Measurements from ENCODE around the gene GPRC5C.

The GPRC5C gene

DNA sequence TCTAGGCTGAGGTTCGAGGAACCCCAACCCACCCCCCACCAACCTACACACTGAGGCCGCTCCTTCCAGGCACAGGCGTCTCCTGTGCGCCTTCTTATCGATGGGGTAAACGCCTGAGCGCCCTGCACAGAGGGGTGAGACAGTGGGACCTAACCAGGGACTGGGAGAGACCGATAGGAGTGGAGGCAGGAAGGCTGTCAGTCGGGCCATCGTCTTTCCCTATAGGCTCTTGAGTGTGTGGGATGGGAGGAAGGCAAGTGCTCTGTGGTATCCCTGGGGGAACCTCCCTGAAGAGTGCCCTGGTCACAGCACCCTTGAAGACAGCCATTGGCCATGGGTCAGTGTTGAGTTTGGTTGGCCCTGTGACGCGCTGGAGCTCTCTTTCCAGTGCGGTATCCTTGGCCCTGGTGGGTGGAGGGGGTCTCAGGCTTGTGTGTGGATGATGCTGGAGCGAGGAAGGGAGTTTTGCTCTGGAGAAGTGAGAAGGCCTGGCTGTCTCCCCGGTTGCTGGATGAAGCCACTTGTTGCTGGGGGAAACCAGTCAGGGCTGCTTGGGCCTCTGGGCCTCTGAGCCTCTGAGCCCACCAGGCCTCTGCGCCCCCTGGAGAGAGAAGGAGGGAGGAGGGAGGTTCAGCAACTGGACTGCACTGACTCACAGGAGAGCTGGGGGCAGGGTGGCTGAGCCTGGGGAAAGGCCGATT lies 1.7 kb downstream of the GPRC5C start:
- DNase-seq (ENCODE audit: low read depth in 2 of 2): no peak

DNA sequence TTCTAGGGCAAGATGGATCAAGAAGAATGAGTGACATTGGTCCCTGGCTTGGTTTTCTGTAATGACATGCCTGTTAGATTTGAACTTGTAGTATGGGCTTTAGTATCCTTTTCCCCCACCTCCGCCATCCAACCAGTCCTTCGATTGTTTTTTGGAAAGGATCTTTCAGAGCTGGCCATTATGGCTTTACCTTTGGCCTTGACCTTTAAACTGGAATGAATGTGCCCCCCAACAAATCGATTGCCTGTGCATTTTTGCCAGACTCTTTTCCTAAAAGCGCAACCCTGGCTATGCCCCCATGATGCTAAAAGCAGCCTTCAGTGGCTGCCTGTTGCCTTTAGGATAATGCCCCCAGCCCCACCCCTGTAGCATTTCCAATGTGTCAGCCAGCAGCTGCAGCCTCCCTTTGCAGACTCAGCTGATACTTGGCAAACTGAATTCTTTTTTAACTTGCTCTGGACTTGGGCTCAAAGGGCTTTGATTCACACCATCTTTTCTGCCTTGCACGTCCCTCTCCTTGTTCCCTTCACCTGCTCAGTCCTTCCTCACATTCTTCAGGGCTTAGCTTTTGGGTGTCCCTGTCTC lies 4.0 kb downstream of the GPRC5C start:
- DNase-seq (ENCODE audit: low read depth in 2 of 2): no peak

DNA sequence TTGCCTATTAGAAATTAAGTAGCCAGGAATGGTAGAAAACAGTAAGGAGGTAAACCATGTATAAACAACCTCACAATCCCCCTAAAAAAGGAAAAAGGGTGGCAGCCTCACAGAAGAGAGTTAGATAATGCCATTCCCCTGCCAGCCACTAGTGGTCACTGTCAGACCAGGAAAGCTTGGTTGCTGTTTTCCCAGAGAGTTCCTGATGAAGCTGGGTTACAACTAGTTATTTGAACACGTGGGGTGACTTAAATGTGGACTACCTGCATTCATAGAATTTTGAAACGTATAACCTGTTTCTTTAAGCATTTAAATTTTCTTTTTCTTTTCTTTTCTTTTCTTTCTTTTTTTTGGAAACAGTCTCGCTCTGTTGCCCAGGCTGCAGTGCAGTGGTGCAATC lies 5.8 kb downstream of the GPRC5C start:
- no peak for DNase-seq (ENCODE audit: low read depth in 2 of 2)

DNA sequence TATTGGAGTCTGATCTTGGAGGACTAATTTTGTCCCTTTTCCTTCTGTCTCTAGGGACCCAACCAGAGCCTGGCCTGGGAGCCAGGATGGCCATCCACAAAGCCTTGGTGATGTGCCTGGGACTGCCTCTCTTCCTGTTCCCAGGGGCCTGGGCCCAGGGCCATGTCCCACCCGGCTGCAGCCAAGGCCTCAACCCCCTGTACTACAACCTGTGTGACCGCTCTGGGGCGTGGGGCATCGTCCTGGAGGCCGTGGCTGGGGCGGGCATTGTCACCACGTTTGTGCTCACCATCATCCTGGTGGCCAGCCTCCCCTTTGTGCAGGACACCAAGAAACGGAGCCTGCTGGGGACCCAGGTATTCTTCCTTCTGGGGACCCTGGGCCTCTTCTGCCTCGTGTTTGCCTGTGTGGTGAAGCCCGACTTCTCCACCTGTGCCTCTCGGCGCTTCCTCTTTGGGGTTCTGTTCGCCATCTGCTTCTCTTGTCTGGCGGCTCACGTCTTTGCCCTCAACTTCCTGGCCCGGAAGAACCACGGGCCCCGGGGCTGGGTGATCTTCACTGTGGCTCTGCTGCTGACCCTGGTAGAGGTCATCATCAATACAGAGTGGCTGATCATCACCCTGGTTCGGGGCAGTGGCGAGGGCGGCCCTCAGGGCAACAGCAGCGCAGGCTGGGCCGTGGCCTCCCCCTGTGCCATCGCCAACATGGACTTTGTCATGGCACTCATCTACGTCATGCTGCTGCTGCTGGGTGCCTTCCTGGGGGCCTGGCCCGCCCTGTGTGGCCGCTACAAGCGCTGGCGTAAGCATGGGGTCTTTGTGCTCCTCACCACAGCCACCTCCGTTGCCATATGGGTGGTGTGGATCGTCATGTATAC lies 8.0 kb downstream of the GPRC5C start:
- no peak for DNase-seq (ENCODE audit: low read depth in 2 of 2)

DNA sequence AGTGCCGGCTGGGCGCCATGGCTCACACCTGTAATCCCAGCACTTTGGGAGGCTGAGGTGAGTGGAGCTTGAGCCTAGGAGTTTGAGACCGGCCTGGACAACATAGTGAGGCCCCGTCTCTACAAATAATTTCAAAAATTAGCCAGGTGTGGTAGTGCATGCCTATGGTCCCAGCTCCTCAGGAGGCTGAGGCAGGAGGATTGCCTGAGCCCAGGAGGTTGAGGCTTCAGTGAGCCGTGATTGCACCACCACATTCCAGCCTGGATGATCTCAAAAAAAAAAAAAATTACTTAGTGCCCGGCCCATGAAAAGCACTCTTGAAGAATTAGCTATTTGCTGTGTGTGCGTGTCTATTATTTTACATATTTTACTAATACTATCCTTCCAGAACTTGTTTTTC lies 9.6 kb downstream of the GPRC5C start:
- DNase-seq (ENCODE audit: low read depth in 2 of 2): no peak

DNA sequence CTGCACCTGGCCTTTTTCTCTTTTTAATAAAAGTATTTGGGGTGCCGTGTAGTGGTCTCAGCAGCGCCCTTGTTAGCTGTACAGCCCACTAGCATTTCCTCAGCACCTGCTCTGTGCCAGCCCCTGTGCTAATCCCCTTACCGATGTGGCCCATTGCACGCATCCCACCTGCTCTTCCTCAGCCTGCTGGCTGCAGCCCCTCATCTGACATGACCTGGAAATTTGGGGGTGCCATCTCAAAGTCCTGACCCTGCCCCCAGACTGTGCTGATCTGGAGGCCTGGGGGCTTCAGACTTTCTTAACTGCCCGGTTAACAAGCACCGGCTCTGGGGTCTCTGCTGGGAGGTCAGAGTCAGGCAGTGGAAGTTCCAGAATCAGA lies 10.4 kb downstream of the GPRC5C start:
- DNase-seq (ENCODE audit: low read depth in 2 of 2): no peak

DNA sequence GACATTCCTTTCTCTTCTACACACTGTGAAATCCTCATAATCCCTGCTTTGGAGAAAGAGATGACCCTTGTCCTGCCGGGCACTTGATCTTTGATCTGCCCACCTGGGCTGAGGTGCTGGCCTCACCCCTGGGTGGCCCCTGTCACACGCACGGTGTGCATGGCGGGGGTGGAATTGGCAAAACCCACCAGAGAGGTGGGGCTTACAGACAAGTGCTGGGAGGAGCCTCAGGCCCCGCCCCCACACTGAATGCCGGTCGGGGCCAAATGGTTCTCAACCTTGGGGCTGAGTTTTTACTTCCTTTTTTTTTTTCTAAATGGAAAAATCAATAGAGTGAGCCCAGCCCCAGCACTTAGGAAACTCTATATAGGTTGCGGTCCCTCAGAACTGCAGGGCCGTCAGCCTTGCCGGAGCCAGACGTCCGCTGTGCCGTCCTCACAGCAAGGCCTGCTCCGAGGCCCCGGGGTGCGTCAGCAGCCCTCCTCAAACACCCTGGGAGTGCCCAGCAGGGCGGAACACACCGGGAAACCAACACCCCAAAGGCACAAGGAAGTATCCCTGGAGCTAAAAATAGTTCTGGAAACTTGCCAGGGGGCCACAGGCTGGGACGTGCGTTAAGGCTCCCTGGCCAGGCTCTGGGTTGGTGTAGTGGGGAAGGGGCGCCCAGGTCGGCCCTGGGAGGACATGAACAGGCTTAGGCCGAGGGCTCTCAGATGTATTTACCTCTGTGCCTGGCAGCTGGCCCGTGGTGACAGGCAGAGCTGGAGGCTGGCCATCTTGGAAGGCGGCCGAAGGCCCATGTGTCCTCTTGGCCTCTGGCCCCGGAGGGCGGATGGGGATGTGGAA lies 11.0 kb downstream of the GPRC5C start:
- DNase-seq (ENCODE audit: low read depth in 2 of 2): no peak

DNA sequence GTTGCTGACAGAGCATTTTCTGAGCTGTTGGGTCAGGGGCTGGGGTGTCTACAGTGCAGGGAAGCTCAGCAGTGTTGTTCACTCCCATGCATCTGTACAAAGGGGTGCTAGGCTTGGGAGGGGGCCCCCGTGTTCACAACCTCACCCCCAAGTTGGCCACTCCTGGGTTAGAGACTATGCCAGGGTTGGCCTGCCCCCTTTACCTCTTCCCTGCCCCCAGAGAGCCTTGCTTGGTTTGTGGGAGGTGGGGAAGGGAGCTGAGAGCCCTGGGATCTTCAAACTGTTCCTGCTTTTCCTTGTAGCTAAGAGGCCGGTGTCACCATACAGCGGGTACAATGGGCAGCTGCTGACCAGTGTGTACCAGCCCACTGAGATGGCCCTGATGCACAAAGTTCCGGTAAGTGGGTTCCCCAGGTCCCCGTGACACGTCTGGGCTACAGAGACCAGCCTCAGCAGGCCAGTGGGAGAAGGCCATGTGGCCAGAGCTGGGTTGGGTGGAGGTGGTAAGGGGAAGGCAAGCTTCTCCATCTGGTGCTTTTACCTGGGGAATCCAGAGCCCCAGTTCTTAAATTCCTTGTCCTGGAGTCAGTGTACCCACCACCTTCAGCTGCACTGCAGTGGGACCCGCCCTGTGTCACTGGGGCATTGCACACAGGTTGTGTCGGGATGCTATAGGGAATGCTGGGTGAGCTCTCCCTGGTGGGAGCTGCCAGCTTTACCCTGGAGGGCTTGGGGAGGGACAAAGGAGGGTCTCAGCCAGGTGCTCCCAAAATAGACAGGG lies 11.8 kb downstream of the GPRC5C start:
- no peak for DNase-seq (ENCODE audit: low read depth in 2 of 2)

DNA sequence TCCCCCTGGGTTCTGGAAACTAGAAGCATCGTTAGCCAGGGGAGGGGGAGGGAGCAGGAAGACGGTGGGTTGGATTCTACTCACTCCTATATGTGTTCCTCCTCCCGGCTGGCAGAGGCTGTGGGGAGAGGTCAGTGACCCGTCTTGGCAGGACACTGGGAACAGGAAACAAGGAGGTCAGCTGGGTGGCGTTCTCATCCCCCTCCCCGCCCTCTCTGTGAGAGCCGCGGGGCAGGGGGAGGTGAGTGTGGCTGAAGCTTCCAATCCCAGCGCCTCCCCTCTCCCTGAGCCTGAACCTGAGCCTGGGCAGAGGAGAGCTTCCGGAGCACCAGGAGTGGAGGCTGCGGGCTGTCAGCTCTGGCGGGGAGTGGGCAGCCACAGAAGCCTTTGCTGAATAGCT lies 12.5 kb downstream of the GPRC5C start:
- DNase-seq (ENCODE audit: low read depth in 2 of 2): no peak

DNA sequence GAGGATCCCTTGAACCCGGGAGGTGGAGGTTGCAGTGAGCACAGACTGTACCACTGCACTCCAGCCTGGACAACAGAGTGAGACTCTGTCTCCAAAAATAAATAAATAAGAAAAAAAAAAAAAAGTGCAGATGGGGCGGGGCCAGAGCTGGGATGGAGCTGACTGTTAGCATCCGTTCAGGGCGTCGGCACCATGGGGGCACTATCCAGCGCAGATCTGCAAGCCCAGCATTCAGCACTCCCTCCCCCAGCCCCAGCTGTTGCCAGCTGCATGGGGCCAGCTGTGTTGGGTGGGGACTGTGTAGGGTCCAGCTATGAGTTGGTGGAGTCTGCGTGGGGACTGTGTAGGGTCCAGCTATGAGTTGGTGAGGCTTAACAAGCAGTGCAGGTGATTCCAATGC lies 13.3 kb downstream of the GPRC5C start:
- no peak for DNase-seq (ENCODE audit: low read depth in 2 of 2)

DNA sequence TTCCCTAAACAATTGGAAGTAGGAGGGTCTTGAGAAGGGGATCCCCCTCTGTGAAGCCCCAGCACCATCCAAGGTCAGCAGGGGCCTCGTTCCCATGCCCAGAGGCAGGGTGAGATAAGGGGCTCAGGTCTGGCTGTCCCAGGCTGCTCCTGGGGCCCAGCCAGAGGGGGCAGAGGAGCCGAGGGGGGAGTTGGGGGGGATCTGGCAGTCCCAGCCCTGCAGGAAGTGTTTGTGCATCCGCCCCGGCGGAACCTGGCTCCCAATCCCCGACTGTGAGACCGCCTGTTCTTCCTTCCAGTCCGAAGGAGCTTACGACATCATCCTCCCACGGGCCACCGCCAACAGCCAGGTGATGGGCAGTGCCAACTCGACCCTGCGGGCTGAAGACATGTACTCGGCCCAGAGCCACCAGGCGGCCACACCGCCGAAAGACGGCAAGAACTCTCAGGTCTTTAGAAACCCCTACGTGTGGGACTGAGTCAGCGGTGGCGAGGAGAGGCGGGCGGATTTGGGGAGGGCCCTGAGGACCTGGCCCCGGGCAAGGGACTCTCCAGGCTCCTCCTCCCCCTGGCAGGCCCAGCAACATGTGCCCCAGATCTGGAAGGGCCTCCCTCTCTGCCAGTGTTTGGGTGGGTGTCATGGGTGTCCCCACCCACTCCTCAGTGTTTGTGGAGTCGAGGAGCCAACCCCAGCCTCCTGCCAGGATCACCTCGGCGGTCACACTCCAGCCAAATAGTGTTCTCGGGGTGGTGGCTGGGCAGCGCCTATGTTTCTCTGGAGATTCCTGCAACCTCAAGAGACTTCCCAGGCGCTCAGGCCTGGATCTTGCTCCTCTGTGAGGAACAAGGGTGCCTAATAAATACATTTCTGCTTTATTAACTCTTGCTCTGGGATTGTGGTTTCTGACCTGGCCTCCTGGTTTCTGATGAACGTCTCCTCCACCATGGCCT lies 14.9 kb downstream of the GPRC5C start:
- DNase-seq (ENCODE audit: low read depth in 2 of 2): no peak

DNA sequence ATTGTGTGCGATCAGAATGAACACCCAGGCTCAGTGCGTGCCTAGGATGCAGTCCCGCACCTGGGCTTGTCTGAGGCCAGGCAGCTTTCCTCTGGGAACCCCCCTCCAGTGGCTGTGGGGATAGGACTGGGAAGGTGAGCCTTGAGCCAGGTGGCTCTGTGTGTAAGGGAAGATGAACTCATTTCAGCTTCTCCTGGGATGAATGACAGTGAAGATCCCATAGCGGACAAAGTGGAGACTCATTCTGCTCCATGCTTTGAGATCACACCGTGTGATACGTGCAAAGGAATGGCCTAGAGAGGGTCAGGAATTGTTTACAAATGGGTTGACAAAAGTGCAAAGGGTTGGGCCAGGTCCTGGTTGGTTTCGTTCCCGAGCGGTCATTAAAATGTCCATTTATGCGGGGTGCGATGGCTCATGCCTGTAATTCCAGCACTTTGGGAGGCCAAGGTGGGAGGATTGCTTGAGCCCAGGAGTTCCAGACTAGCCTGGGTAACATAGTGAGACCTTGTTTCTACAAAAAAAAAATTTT lies 15.8 kb downstream of the GPRC5C start:
- DNase-seq (ENCODE audit: low read depth in 2 of 2): no peak

DNA sequence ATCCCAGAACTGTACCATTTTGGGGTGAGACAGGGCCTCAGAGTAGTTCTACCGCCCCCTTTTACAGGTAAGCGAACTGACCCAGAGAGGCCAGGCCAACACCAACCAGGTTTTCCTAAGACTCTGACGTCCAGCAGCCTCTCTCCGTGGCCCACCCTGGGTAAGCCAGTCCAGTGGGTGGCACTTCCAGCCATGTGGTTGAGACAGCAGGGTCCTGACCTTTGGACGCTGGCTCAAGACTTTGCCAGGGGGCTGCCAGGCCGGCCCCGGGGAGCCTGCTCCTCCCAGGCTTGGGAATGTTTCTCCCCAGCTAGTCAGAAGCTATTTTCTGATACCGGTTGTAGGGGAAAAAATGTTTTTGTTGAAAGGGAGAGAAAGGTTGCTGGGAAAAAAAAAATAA lies 16.9 kb downstream of the GPRC5C start:
- no peak for DNase-seq (ENCODE audit: low read depth in 2 of 2)

DNA sequence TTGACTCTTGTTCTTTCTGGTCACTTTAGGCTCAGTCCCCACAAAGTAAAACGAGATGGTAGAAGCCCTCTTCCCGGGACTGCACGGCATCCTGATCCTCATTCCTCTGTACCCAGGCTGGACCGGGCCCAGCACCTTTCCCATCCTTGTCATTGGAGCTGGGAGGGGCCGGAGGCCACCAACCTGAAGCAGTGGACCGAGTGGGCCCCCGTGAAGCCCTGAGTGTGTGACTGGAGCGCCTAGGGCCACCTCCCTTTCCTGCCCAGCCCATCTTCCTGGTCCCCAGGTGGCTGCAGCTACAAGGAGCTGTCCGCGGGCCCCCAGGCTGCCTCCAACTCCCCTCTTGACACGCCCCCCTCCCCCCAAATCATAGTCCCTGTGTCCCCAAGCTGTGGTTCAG lies 17.4 kb downstream of the GPRC5C start:
- no peak for DNase-seq (ENCODE audit: low read depth in 2 of 2)

DNA sequence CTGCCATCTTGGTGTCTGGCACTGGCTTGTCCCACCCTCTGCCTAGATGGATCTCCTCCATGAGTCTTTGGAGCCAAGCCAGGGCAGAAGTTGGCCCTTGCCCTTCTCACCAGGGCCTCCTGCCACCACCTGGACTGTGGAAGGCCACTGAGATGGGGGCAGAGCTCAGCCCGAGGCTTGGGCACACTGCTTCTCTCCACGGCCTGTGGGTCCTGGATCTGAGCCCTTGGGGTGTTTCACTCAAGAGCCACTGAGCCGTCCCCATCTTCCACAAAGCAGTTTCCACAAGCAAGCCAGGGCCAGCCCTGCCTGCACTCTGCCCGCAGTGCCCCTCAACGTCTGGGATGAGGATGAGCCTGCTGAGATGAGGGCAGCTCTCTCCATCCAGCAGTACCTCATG lies 17.9 kb downstream of the GPRC5C start:
- no peak for DNase-seq (ENCODE audit: low read depth in 2 of 2)

DNA sequence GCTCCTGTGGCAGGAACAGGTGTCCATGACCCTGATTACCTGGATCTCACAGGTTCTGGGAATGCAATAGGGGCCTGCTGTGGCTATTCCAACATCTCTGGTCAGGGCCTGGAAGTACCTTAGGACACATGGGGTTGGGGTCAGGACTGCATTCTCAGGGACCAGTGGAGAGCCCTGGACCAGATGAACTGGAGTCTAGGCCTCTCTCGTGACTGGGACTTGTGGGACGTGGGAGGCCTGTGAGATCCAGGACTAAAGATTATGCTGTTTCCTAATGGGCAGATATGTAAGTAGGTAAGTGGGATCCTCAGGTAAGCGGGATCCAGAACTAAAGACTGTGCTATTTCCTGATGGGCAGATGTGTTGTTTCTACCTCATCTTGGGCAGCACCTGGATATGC lies 18.3 kb downstream of the GPRC5C start:
- DNase-seq (ENCODE audit: low read depth in 2 of 2): no peak

DNA sequence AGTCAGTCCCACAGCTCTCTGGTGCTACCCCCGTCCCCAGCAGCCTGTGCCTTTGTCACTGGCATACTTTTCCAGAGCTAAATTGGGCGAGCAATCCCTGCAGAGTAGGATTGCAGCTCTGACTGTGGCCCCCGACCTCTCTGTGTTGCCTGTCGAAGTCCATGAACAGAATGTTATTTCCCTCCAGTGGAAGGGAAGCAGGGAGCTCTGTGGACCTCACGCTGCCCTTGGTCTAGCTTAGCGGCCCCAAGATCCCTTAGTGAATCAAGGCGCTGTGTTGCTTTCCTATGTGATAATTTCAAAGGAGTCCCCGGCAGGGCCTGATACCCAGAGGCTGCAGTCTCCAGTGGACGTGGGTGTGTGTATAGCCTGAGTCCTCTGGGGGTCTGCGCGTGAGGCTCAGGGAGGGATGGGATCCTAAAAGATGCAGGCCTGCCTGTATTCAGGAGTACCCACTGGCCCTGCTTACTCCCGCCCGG lies 19.1 kb downstream of the GPRC5C start:
- DNase-seq (ENCODE audit: low read depth in 2 of 2): no peak

DNA sequence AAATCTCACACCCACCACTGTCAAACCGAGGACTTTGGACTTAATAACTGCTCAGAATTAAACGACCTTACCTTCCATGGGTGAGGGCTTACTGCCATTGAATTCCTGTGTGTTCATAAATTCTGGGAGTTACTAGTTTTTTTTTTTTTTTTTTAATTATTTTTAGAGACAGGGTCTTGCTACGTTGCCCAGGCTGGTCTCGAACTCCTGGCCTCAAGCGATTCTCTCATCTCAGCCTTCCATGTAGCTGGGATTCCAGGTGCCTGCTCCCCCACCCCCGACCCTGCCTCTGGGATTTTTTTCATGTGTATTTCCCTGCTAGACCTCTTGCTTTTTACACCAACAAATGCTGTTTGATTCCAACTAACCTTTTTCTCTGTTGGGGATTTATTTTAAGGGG lies 19.7 kb downstream of the GPRC5C start:
- no peak for DNase-seq (ENCODE audit: low read depth in 2 of 2)

DNA sequence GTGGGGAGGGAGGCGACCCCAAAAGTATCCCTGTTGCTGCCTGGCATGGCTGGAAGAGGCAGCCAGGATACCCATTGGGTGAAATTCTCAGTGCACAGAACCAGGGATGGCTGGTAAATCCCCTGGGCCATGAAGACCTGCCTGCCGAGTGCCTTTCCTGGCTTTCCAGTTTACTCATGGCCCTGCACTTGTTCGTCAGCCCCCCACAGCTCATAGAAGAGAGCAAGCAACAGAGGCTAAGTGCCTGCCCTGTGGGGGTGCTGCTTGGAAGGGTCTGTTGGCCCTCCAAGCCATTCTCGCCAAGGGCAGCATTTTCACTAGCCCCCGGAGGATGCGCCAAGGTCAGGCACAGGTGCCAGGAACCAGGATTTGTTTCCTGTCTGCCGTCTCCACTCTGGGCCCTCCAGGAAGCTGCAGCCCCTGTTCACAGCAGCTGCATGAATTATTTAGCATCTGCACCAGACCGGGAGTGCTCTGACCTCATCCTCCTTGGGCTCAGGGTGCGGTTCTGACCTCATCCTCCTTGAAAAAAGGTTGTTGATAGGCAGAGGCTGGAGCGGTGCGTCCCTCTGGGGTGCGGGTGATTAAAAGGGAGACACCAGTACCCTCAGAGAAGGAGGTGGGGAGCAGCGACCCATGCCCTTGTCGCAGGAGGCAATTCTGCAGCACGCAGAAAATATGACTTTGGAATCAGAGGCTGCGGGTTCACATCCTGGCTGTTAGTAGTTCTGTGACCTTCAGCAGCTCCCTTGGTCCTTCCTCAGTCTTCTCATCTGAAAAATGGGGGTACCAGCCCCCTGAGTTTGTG lies 20.3 kb downstream of the GPRC5C start:
- DNase-seq (ENCODE audit: low read depth in 2 of 2): no peak
